Left lung (tissue), 10 donors: ENCODE results near the gene APELA. TPM values are rescaled to one million over a fixed set of nuclear protein-coding genes. Genes with fewer than 3 reads are reported as not detected.

ENCODE experiments used
- ATAC-seq: fragments of 200-7000 bp; cut with Tn5 transposase; one replicate; pipeline ENCODE4 v1.9.1; 2020; ENCODE audit warnings: moderate library complexity
- DNase-seq, 4 donors: peaks; one replicate each; pipeline ENCODE4 v3.0.0-alpha.2; 2013 to 2020
- H3K27ac ChIP-seq, 2 donors: fragments of 200-600 bp; sonication (generic) in 1 of 2; one replicate each; pipeline versions ENCODE4 v1.5.0 to v1.8.0; 2020 to 2021
- H3K27me3 ChIP-seq, 2 donors: fragments of 200-600 bp; sonication (generic) in 1 of 2; one replicate each; pipeline versions ENCODE4 v1.5.0 to v1.8.0; 2020 to 2021
- H3K36me3 ChIP-seq, 2 donors: fragments of 200-600 bp; sonication (generic) in 1 of 2; one replicate each; pipeline versions ENCODE4 v1.5.0 to v1.8.0; 2020 to 2021
- H3K4me1 ChIP-seq, 2 donors: fragments of 200-600 bp; one replicate each; pipeline ENCODE4 v1.8.0; 2021
- H3K4me3 ChIP-seq, 2 donors: fragments of 200-600 bp; sonication (generic) in 1 of 2; one replicate each; pipeline versions ENCODE4 v1.5.0 to v1.8.0; 2020 to 2021; ENCODE audit warnings: mild to moderate bottlenecking in 1 of 2
- H3K9me3 ChIP-seq, 2 donors: fragments of 200-600 bp; sonication (generic) in 1 of 2; one replicate each; pipeline versions ENCODE4 v1.5.0 to v1.8.0; 2020 to 2021
- intact Hi-C, 2 donors: fragments of 100-400 bp; cut with DNase I; formaldehyde crosslinking; loops; one replicate each; pipeline versions ENCODE4 v1.11.2 to v1.14.2; 2022
- polyA plus RNA-seq, 6 donors: library from polyadenylated mRNA; unstranded; fragments of 120-200 nt; gene quantifications; one replicate each; pipeline ENCODE4 v1.2.1, GENCODE V29; 2013; ENCODE audit not compliant: insufficient read length in 6 of 6
- total RNA-seq, 2 donors: library from RNA; stranded (reverse); fragmentation: NEBNext Ultra II Directional; extraction: Animal tissue kit (Norgen Biotek cat#: 25700); gene quantifications; one replicate each; pipeline ENCODE4 v1.2.1, GENCODE V29; 2021
- TF ChIP-seq, protein P1 (sequence below), 2 donors: fragments of 200-600 bp; sonication (generic) in 1 of 2; IDR thresholded peaks; one replicate each; pipeline versions ENCODE4 v1.5.0 to v1.8.0; 2021; ENCODE audit warnings: antibody characterized with exemption in 2 of 2
- donor health status: DM: no; HTN: yes; CAD: no.
- donor health status: DM: no; HTN: no; CAD: no.

The APELA gene
- total and polyA plus RNA-seq, 8 donors, result 0.18 to 0.44 (median 0.28) TPM; not detected in 1

DNA sequence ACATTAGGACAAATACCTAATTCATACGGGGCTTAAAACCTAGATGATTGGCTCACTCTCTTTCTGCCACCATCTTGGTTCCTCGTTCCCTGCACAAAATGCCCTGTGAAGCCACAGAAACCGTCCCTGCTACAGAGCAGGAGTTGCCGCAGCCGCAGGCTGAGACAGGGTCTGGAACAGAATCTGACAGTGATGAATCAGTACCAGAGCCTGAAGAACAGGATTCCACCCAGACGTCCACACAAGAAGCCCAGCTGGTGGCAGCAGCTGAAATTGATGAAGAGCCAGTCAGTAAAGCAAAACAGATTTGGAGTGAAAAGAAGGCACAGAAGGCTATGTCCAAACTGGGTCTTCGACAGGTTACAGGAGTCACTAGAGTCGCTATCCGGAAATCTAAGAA lies 66.2 kb downstream of the APELA start:
- H3K27ac ChIP-seq, result no peak overlapping the region
- H3K4me1 ChIP-seq, result no peaks in the 10 kb centered on the region
- no peak for DNase-seq
- no peak for ATAC-seq
- TF ChIP-seq, protein P1, sequence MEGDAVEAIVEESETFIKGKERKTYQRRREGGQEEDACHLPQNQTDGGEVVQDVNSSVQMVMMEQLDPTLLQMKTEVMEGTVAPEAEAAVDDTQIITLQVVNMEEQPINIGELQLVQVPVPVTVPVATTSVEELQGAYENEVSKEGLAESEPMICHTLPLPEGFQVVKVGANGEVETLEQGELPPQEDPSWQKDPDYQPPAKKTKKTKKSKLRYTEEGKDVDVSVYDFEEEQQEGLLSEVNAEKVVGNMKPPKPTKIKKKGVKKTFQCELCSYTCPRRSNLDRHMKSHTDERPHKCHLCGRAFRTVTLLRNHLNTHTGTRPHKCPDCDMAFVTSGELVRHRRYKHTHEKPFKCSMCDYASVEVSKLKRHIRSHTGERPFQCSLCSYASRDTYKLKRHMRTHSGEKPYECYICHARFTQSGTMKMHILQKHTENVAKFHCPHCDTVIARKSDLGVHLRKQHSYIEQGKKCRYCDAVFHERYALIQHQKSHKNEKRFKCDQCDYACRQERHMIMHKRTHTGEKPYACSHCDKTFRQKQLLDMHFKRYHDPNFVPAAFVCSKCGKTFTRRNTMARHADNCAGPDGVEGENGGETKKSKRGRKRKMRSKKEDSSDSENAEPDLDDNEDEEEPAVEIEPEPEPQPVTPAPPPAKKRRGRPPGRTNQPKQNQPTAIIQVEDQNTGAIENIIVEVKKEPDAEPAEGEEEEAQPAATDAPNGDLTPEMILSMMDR (IDR thresholded peaks at IDR 0.05), result no peak
- H3K36me3 ChIP-seq, result no peaks in the 10 kb centered on the region
- intact Hi-C loops, result no loop called here
- H3K27me3 ChIP-seq, result peaks cover 0 to 4% of the 10 kb centered on the region in 2 donors
- no peak overlapping the region for H3K4me3 ChIP-seq
- no peaks in the 10 kb centered on the region for H3K9me3 ChIP-seq

DNA sequence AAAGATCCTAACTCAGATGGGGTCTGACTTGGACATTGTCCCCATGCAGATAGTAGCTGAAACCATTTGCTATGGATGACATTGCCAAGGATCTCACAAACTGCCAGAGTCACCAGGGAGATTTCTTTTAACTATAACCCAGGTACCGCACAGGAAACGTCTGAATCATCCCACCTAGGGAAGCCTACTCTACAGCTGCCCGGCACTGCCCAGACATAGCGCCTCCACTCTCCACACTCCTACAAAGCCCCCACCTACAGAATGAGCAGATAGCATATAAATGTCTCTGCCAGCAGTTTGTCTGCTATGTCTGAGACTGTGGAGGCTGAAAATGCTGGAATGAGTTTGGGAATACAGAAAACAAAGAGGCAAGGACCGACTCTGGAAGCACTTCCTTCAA lies 68.2 kb downstream of the APELA start:
- H3K27me3 ChIP-seq, result peaks cover 0 to 6% of the 10 kb centered on the region in 2 donors
- no peak overlapping the region for H3K4me3 ChIP-seq
- TF ChIP-seq, protein P1 (IDR thresholded peaks at IDR 0.05), result no peak
- ATAC-seq (no peak), DNase-seq (no peak)
- intact Hi-C loops, result no loop called here
- no peaks in the 10 kb centered on the region for H3K4me1 ChIP-seq
- no peaks in the 10 kb centered on the region for H3K36me3 ChIP-seq
- no peak overlapping the region for H3K27ac ChIP-seq
- H3K9me3 ChIP-seq, result no peaks in the 10 kb centered on the region

DNA sequence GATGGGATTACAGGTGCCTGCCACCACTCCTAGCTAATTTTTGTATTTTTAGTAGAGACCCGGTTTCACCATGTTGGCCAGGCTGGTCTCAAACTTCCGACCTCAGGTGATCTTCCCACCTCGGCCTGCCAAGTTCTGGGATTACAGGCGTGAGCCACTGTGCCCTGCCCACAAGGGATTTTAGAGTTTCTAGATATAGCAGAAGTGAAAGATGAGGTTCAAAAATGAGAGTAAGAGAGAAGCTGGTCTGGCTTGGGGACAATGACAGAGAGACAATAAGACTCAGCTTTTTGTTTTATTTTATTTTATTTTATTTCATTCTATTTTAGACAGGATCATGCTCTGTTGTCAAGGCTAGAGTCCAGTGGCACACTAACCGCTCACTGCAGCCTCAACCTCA lies 69.8 kb downstream of the APELA start:
- no peak for ATAC-seq
- intact Hi-C loops, result no loop called here

More for the DNA sequence above, 69.8 kb downstream of the APELA start:
- no peaks in the 10 kb centered on the region for H3K36me3 ChIP-seq
- no peak overlapping the region for H3K4me3 ChIP-seq
- no peak for DNase-seq
- H3K27me3 ChIP-seq, result peaks cover 0 to 13% of the 10 kb centered on the region in 2 donors
- no peak overlapping the region for H3K27ac ChIP-seq
- TF ChIP-seq, protein P1 (IDR thresholded peaks at IDR 0.05), result no peak
- no peaks in the 10 kb centered on the region for H3K9me3 ChIP-seq
- no peaks in the 10 kb centered on the region for H3K4me1 ChIP-seq

Other genes with a start within 250 kb of the APELA start
- gene SMIM31, start 123.0 kb upstream of the APELA start, total RNA-seq, result under 1 TPM in 1 of 2 donors, not detected in 1; 0.31 TPM
- under 1 TPM; 0.07 to 0.44 (median 0.28) TPM for gene SMIM31, start 123.0 kb upstream of the APELA start, polyA plus RNA-seq
- gene TRIM61, start 100.5 kb downstream of the APELA start, total RNA-seq, result 1 to 10 TPM; 1.5 to 3.1 TPM
- 1 to 10 TPM; 4.9 to 6.4 (median 5.5) TPM for gene TRIM61, start 100.5 kb downstream of the APELA start, polyA plus RNA-seq
- gene TRIM60, start 154.8 kb downstream of the APELA start, total RNA-seq, result not detected
- gene TRIM60, start 154.8 kb downstream of the APELA start, polyA plus RNA-seq, result not detected
- not detected for gene TRIM75, start 176.7 kb downstream of the APELA start, total RNA-seq
- not detected for gene TRIM75, start 176.7 kb downstream of the APELA start, polyA plus RNA-seq
- gene TMEM192, start 235.7 kb downstream of the APELA start, total RNA-seq, result 10 to 100 TPM; 23.7 to 25.8 TPM
- gene TMEM192, start 235.7 kb downstream of the APELA start, polyA plus RNA-seq, result 10 to 100 TPM; 16.8 to 19.8 (median 19.6) TPM